ENCODE data around the gene PPP4R3A. TPM values are rescaled to one million over a fixed set of nuclear protein-coding genes. Genes with fewer than 3 reads are reported as not detected.
"Not testable (repeated sequence)": the region's sequence is repeated elsewhere in the genome, so short reads cannot be mapped to it uniquely, and the experiment has no call there.

Gene PPP4R3A
- 34.5 and 36.5 TPM in 2 replicates for total RNA-seq (2012; rRNA removed)

- Histone ChIP-seq H3K9ac (ENCODE audit: low read depth, low read length) (peak within 1 kb of the TSS; percentile 98), H3K4me1 (ENCODE audit: control insufficient read depth, insufficient read depth, low read length) (no peaks in the 10 kb centered on the region), H3K4me2 (ENCODE audit: low read length) (peak within 1 kb of the TSS; percentile 84), H3K4me3 (ENCODE audit: low read length) (peak within 1 kb of the TSS; percentile 87), H3K9me3 (replicated peaks; ENCODE audit: low read length) (no peaks in the 10 kb centered on the region), H3K27me3 (ENCODE audit: control insufficient read depth, insufficient read depth, low read length) (peaks cover 3% of the 10 kb centered on the region), H3K36me3 (ENCODE audit: insufficient read depth, low read length) (peaks cover 8% of the 10 kb centered on the region)
Measured at GRCh38 chr14:91510171-91511042, at the start of gene PPP4R3A. TSS of gene PPP4R3A (minus strand) at chr14:91510310. CDS start at chr14:91509647, 663 bp downstream.

- Histone ChIP-seq H3K36me3 (ENCODE audit: insufficient read depth, low read length) (no peaks in the 10 kb centered on the region), H3K4me1 (ENCODE audit: control insufficient read depth, insufficient read depth, low read length) (no peaks in the 10 kb centered on the region), H3K27me3 (ENCODE audit: control insufficient read depth, insufficient read depth, low read length) (no peaks in the 10 kb centered on the region), H3K4me2 (ENCODE audit: low read length) (no peak overlapping the region), H3K4me3 (ENCODE audit: low read length) (no peak overlapping the region), H3K9me3 (replicated peaks; ENCODE audit: low read length) (no peaks in the 10 kb centered on the region), H3K9ac (ENCODE audit: low read depth, low read length) (no peak overlapping the region)
Measured at GRCh38 chr14:91555531-91555930, 45.4 kb upstream of the PPP4R3A start.

GRCh38 chr14:91554535-91555332, 44.6 kb upstream of the PPP4R3A start:
- H3K4me3 ChIP-seq (ENCODE audit: low read length) = no peak overlapping the region
- H3K4me1 ChIP-seq (ENCODE audit: control insufficient read depth, insufficient read depth, low read length) = no peaks in the 10 kb centered on the region
- H3K9ac ChIP-seq (ENCODE audit: low read depth, low read length) = no peak overlapping the region
- H3K9me3 ChIP-seq (replicated peaks; ENCODE audit: low read length) = no peaks in the 10 kb centered on the region
- H3K27me3 ChIP-seq (ENCODE audit: control insufficient read depth, insufficient read depth, low read length) = no peaks in the 10 kb centered on the region
- no peak overlapping the region for H3K4me2 ChIP-seq (ENCODE audit: low read length)
- H3K36me3 ChIP-seq (ENCODE audit: insufficient read depth, low read length) = no peaks in the 10 kb centered on the region

GRCh38 chr14:91548108-91548507, 38.0 kb upstream of the PPP4R3A start:
- H3K4me2 ChIP-seq (ENCODE audit: low read length) = no peak overlapping the region
- H3K9ac ChIP-seq (ENCODE audit: low read depth, low read length) = no peak overlapping the region
- no peaks in the 10 kb centered on the region for H3K4me1 ChIP-seq (ENCODE audit: control insufficient read depth, insufficient read depth, low read length)
- H3K4me3 ChIP-seq (ENCODE audit: low read length) = no peak overlapping the region
- H3K36me3 ChIP-seq (ENCODE audit: insufficient read depth, low read length) = no peaks in the 10 kb centered on the region
- H3K9me3 ChIP-seq (replicated peaks; ENCODE audit: low read length) = no peaks in the 10 kb centered on the region
- no peaks in the 10 kb centered on the region for H3K27me3 ChIP-seq (ENCODE audit: control insufficient read depth, insufficient read depth, low read length)

GRCh38 chr14:91545946-91546716, 36.0 kb upstream of the PPP4R3A start:
- H3K4me1 ChIP-seq (ENCODE audit: control insufficient read depth, insufficient read depth, low read length) = no peaks in the 10 kb centered on the region
- no peak overlapping the region for H3K9ac ChIP-seq (ENCODE audit: low read depth, low read length)
- H3K27me3 ChIP-seq (ENCODE audit: control insufficient read depth, insufficient read depth, low read length) = no peaks in the 10 kb centered on the region
- H3K4me2 ChIP-seq (ENCODE audit: low read length) = no peak overlapping the region
- no peak overlapping the region for H3K4me3 ChIP-seq (ENCODE audit: low read length)
- H3K36me3 ChIP-seq (ENCODE audit: insufficient read depth, low read length) = no peaks in the 10 kb centered on the region
- no peaks in the 10 kb centered on the region for H3K9me3 ChIP-seq (replicated peaks; ENCODE audit: low read length)

- H3K9ac ChIP-seq (ENCODE audit: low read depth, low read length) = no peak overlapping the region
- no peaks in the 10 kb centered on the region for H3K4me1 ChIP-seq (ENCODE audit: control insufficient read depth, insufficient read depth, low read length)
- no peak overlapping the region for H3K4me2 ChIP-seq (ENCODE audit: low read length)
- H3K36me3 ChIP-seq (ENCODE audit: insufficient read depth, low read length) = no peaks in the 10 kb centered on the region
- H3K27me3 ChIP-seq (ENCODE audit: control insufficient read depth, insufficient read depth, low read length) = no peaks in the 10 kb centered on the region
- H3K4me3 ChIP-seq (ENCODE audit: low read length) = no peak overlapping the region
- no peaks in the 10 kb centered on the region for H3K9me3 ChIP-seq (replicated peaks; ENCODE audit: low read length)
Measured at GRCh38 chr14:91545204-91545603, 35.1 kb upstream of the PPP4R3A start.

GRCh38 chr14:91536327-91536726, 26.2 kb upstream of the PPP4R3A start:
- Histone ChIP-seq H3K27me3 (ENCODE audit: control insufficient read depth, insufficient read depth, low read length) (no peaks in the 10 kb centered on the region), H3K9ac (ENCODE audit: low read depth, low read length) (no peak overlapping the region), H3K4me1 (ENCODE audit: control insufficient read depth, insufficient read depth, low read length) (no peaks in the 10 kb centered on the region), H3K4me2 (ENCODE audit: low read length) (no peak overlapping the region), H3K9me3 (replicated peaks; ENCODE audit: low read length) (no peaks in the 10 kb centered on the region), H3K4me3 (ENCODE audit: low read length) (no peak overlapping the region), H3K36me3 (ENCODE audit: insufficient read depth, low read length) (no peaks in the 10 kb centered on the region)

GRCh38 chr14:91534059-91534458, 23.9 kb upstream of the PPP4R3A start:
- H3K36me3 ChIP-seq (ENCODE audit: insufficient read depth, low read length) = not testable (repeated sequence)

GRCh38 chr14:91533623-91534022, 23.5 kb upstream of the PPP4R3A start:
- Histone ChIP-seq H3K4me2 (ENCODE audit: low read length) (no peak overlapping the region), H3K4me1 (ENCODE audit: control insufficient read depth, insufficient read depth, low read length) (no peaks in the 10 kb centered on the region), H3K4me3 (ENCODE audit: low read length) (no peak overlapping the region), H3K9ac (ENCODE audit: low read depth, low read length) (no peak overlapping the region), H3K9me3 (replicated peaks; ENCODE audit: low read length) (no peaks in the 10 kb centered on the region), H3K36me3 (ENCODE audit: insufficient read depth, low read length) (no peaks in the 10 kb centered on the region), H3K27me3 (ENCODE audit: control insufficient read depth, insufficient read depth, low read length) (no peaks in the 10 kb centered on the region)

More at GRCh38 chr14:91534059-91534458, 23.9 kb upstream of the PPP4R3A start:
- H3K9me3 ChIP-seq (replicated peaks; ENCODE audit: low read length); H3K4me2 ChIP-seq (ENCODE audit: low read length); H3K4me1 ChIP-seq (ENCODE audit: control insufficient read depth, insufficient read depth, low read length); H3K4me3 ChIP-seq (ENCODE audit: low read length); H3K27me3 ChIP-seq (ENCODE audit: control insufficient read depth, insufficient read depth, low read length); H3K9ac ChIP-seq (ENCODE audit: low read depth, low read length): not testable (repeated sequence)

- no peak overlapping the region for H3K4me2 ChIP-seq (ENCODE audit: low read length)
- H3K36me3 ChIP-seq (ENCODE audit: insufficient read depth, low read length) = no peaks in the 10 kb centered on the region
- no peaks in the 10 kb centered on the region for H3K9me3 ChIP-seq (replicated peaks; ENCODE audit: low read length)
- no peak overlapping the region for H3K4me3 ChIP-seq (ENCODE audit: low read length)
- H3K9ac ChIP-seq (ENCODE audit: low read depth, low read length) = no peak overlapping the region
- H3K4me1 ChIP-seq (ENCODE audit: control insufficient read depth, insufficient read depth, low read length) = no peaks in the 10 kb centered on the region
- H3K27me3 ChIP-seq (ENCODE audit: control insufficient read depth, insufficient read depth, low read length) = no peaks in the 10 kb centered on the region
Measured at GRCh38 chr14:91523972-91524371, 13.9 kb upstream of the PPP4R3A start.

GRCh38 chr14:91521061-91521640, 11.0 kb upstream of the PPP4R3A start:
- Histone ChIP-seq H3K9ac (ENCODE audit: low read depth, low read length) (no peak overlapping the region), H3K4me1 (ENCODE audit: control insufficient read depth, insufficient read depth, low read length) (no peaks in the 10 kb centered on the region), H3K9me3 (replicated peaks; ENCODE audit: low read length) (no peaks in the 10 kb centered on the region), H3K36me3 (ENCODE audit: insufficient read depth, low read length) (no peaks in the 10 kb centered on the region), H3K27me3 (ENCODE audit: control insufficient read depth, insufficient read depth, low read length) (peaks cover 6% of the 10 kb centered on the region), H3K4me2 (ENCODE audit: low read length) (no peak overlapping the region), H3K4me3 (ENCODE audit: low read length) (no peak overlapping the region)

Data from skeletal muscle satellite cell (primary cell).